ENCODE results near the gene EYA2.

The EYA2 gene

GRCh38 chr20:47224300-47224791 is 329.7 kb downstream of the EYA2 start:
- in situ Hi-C loops (cut with MboI; ENCODE audit: low sequenced_read_pairs, unreplicated experiment): no loop called here
- TF ChIP-seq CTCF (IDR thresholded peaks at IDR 0.05; ENCODE audit: borderline replicate concordance, control extremely low read depth, extremely low read depth, insufficient read depth, missing control alignments): no peak
- no peak for DNase-seq (ENCODE audit: low spot score)

DNA sequence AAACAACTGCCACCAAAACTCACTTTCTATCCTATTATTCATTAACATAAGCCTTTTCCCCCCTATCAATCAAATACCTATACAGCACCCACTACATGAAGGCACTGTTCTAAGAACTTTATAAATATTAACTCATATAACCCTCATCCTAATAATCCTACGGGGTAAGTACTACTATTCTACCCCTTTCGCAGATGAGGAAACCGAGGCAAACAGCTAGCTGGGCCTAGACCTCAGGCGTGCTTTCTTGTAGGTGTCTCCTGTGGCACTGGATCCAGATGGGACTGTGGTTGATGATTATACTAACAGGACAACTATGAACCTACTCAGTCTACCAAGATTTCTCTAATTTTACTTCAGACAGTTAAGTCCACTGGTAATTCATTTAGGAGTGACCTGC is 330.2 kb downstream of the EYA2 start:
- no peak for TF ChIP-seq CTCF (IDR thresholded peaks at IDR 0.05; ENCODE audit: borderline replicate concordance, control extremely low read depth, extremely low read depth, insufficient read depth, missing control alignments)
- no peak for DNase-seq (ENCODE audit: low spot score)
- in situ Hi-C loops (cut with MboI; ENCODE audit: low sequenced_read_pairs, unreplicated experiment): no loop called here

GRCh38 chr20:47225458-47225857 is 330.8 kb downstream of the EYA2 start:
- in situ Hi-C loops (cut with MboI; ENCODE audit: low sequenced_read_pairs, unreplicated experiment): no loop called here
- TF ChIP-seq CTCF (IDR thresholded peaks at IDR 0.05; ENCODE audit: borderline replicate concordance, control extremely low read depth, extremely low read depth, insufficient read depth, missing control alignments): no peak
- DNase-seq (ENCODE audit: low spot score): no peak

- no peak for TF ChIP-seq CTCF (IDR thresholded peaks at IDR 0.05; ENCODE audit: borderline replicate concordance, control extremely low read depth, extremely low read depth, insufficient read depth, missing control alignments)
- in situ Hi-C loops (cut with MboI; ENCODE audit: low sequenced_read_pairs, unreplicated experiment): no loop called here
- DNase-seq (ENCODE audit: low spot score): no peak
Observed at GRCh38 chr20:47227119-47227518, 332.5 kb downstream of the EYA2 start.

DNA sequence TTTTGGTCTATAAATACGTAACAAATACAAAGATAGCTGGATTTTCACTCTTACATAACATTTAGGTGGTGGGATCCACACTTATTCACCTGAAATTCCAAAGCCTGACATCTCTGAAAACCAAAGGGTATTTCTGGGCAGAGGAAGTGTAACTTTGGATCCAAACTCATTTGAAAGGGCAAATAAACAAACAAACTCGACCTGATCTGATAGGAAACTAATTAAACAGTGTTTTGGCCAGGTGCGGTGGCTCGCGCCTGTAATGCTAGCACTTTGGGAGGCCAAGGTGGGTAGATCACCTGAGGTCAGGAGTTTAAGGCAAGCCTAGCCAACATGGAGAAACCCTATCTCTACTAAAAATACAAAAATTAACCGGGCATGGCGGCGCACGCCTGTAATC is 332.9 kb downstream of the EYA2 start:
- no peak for DNase-seq (ENCODE audit: low spot score)
- in situ Hi-C loops (cut with MboI; ENCODE audit: low sequenced_read_pairs, unreplicated experiment): no loop called here
- no peak for TF ChIP-seq CTCF (IDR thresholded peaks at IDR 0.05; ENCODE audit: borderline replicate concordance, control extremely low read depth, extremely low read depth, insufficient read depth, missing control alignments)

DNA sequence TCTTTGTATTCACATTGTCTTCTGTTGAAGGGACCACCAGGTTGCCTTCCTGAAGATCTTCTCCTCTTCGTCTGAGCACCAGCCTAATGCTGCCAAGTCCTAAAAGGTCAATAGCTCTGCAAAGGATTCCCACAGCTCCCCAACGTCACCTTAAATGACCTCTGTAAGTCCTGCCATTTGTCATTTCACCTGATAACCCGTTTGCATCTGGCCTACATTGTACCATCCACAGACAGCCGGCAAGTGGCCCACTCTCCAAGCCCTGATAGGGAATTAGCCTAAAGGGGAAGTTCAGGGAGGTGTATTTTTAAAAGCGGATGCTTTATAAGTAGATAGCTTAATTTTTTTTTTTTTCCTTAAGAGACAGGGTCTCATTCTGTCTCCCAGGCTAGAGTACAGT is 334.0 kb downstream of the EYA2 start:
- DNase-seq (ENCODE audit: low spot score): no peak
- in situ Hi-C loops (cut with MboI; ENCODE audit: low sequenced_read_pairs, unreplicated experiment): no loop called here
- TF ChIP-seq CTCF (IDR thresholded peaks at IDR 0.05; ENCODE audit: borderline replicate concordance, control extremely low read depth, extremely low read depth, insufficient read depth, missing control alignments): no peak

DNA sequence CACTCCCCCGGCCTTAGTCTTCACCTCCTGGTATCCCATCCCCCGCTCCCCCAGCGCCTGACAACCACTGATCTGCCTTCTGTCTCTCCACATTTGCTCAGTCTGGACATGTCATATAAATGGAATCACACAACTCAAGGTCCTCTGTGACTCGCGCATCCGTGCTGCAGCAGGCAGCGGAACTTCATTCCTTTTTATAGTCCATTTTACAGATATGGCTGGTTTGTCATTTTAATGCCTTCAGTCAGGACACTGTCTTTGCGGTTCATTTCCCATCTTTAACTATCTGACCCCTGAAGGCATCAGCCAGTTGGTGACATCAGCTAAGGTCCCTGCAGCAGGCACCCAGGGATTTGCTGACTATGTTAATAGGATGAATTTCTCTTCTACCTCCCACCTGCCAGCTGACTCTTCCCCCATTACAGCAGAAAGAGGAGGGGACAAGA is 336.2 kb downstream of the EYA2 start:
- DNase-seq (ENCODE audit: low spot score): no peak
- TF ChIP-seq CTCF (IDR thresholded peaks at IDR 0.05; ENCODE audit: borderline replicate concordance, control extremely low read depth, extremely low read depth, insufficient read depth, missing control alignments): no peak
- in situ Hi-C loops (cut with MboI; ENCODE audit: low sequenced_read_pairs, unreplicated experiment): no loop called here

All from GM13976 (cell line).